ENCODE results near the gene CLDN17. TPM values are rescaled to one million over a fixed set of nuclear protein-coding genes. Genes with fewer than 3 reads are reported as not detected.

The CLDN17 gene
- total RNA-seq (ENCODE audit: low replicate concordance): 0.49 TPM in 1 of 2 replicates, not detected in the other

- H3K4me3 ChIP-seq (ENCODE audit: low read depth, low read length): no peak within 1 kb of the TSS
- no peak for DNase-seq (ENCODE audit: low read depth)
- TF ChIP-seq CTCF (IDR thresholded peaks at IDR 0.05; ENCODE audit: insufficient read depth, low read length): no peak
Measured at GRCh38 chr21:30166705-30167104, at the start of gene CLDN17. Gene CLDN17 (minus strand): TSS chr21:30166805. CDS start chr21:30166617, 188 bp downstream.

GRCh38 chr21:30216041-30216723 is 49.6 kb upstream of the CLDN17 start, which contains the start of gene CLDN8:
Gene CLDN8 (minus strand): TSS chr21:30216097. CDS start chr21:30215925, 172 bp downstream.
- H3K4me3 ChIP-seq (ENCODE audit: low read depth, low read length): no peak within 1 kb of the TSS
- TF ChIP-seq CTCF (IDR thresholded peaks at IDR 0.05; ENCODE audit: insufficient read depth, low read length): no peak
- no peak for DNase-seq (ENCODE audit: low read depth)

- no peak for DNase-seq (ENCODE audit: low read depth)
- H3K4me3 ChIP-seq (ENCODE audit: low read depth, low read length): no peak overlapping the region
- no peak for TF ChIP-seq CTCF (IDR thresholded peaks at IDR 0.05; ENCODE audit: insufficient read depth, low read length)
Measured at GRCh38 chr21:30211071-30211470, 44.5 kb upstream of the CLDN17 start.

GRCh38 chr21:30209601-30210000 is 43.0 kb upstream of the CLDN17 start:
- no peak overlapping the region for H3K4me3 ChIP-seq (ENCODE audit: low read depth, low read length)
- no peak for TF ChIP-seq CTCF (IDR thresholded peaks at IDR 0.05; ENCODE audit: insufficient read depth, low read length)
- no peak for DNase-seq (ENCODE audit: low read depth)

- no peak for TF ChIP-seq CTCF (IDR thresholded peaks at IDR 0.05; ENCODE audit: insufficient read depth, low read length)
- no peak for DNase-seq (ENCODE audit: low read depth)
- no peak overlapping the region for H3K4me3 ChIP-seq (ENCODE audit: low read depth, low read length)
Measured at GRCh38 chr21:30207252-30207579, 40.6 kb upstream of the CLDN17 start.

GRCh38 chr21:30206551-30207251 is 40.1 kb upstream of the CLDN17 start:
- peak; percentile 4 for DNase-seq (ENCODE audit: low read depth)
- no peak for TF ChIP-seq CTCF (IDR thresholded peaks at IDR 0.05; ENCODE audit: insufficient read depth, low read length)
- H3K4me3 ChIP-seq (ENCODE audit: low read depth, low read length): no peak overlapping the region
